ENCODE measurements around the gene SUCNR1.

DNA sequence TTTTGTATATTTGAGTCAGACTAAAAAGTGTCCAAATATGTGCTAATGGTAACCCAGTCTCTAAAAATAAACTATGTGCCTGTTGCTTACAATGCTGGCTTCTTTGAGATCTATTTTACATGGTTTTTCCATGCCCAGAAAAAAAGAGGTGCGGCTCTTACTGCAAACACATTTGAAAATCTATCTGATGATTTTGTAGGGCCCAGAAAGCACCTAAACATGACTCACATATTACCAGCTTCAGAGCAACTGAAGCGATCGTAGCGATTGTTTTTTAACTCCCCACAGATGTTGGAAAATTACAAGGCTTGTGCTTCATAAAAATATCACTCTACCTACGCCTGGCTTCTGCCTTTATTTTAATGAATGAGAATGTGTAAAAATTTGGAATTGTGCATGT, 53.5 kb downstream of the SUCNR1 start:
- TF ChIP-seq, protein P1, sequence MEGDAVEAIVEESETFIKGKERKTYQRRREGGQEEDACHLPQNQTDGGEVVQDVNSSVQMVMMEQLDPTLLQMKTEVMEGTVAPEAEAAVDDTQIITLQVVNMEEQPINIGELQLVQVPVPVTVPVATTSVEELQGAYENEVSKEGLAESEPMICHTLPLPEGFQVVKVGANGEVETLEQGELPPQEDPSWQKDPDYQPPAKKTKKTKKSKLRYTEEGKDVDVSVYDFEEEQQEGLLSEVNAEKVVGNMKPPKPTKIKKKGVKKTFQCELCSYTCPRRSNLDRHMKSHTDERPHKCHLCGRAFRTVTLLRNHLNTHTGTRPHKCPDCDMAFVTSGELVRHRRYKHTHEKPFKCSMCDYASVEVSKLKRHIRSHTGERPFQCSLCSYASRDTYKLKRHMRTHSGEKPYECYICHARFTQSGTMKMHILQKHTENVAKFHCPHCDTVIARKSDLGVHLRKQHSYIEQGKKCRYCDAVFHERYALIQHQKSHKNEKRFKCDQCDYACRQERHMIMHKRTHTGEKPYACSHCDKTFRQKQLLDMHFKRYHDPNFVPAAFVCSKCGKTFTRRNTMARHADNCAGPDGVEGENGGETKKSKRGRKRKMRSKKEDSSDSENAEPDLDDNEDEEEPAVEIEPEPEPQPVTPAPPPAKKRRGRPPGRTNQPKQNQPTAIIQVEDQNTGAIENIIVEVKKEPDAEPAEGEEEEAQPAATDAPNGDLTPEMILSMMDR (IDR thresholded peaks at IDR 0.05), result no peak
- no peak for TF ChIP-seq EP300 (IDR thresholded peaks at IDR 0.05; ENCODE audit: low read depth)
- no peak for TF ChIP-seq POLR2A (IDR thresholded peaks at IDR 0.05)
